K562 (cell line): Measurements from ENCODE around the gene DPM2. TPM values are rescaled to one million over a fixed set of nuclear protein-coding genes. Genes with fewer than 3 reads are reported as not detected.

Experiments
- HCFC1 ChIP-seq: IDR thresholded peaks from 2 replicates; pipeline ENCODE4 v1.6.1; 2012; ENCODE audit warnings: low read depth, low read length, improper control_type of control experiment
- HNRNPL ChIP-seq: fragments of 200-400 bp; formaldehyde crosslinking; IDR thresholded peaks from 2 replicates; pipeline ENCODE4 v1.6.1; 2017; ENCODE audit warnings: low read depth, mild to moderate bottlenecking, low read length
- JUND ChIP-seq, 2 experiments: IDR thresholded peaks; 2 replicates in 1 of 2; 3 replicates in 1 of 2; pipeline ENCODE4 v1.6.1; 2011; ENCODE audit warnings: borderline replicate concordance in 2 of 2, low read depth in 2 of 2, low read length in 2 of 2, improper control_type of control experiment in 1 of 2, missing biosample characterization in 1 of 2, missing genetic modification characterization in 1 of 2, missing genetic modification reagents in 1 of 2
- NRF1 ChIP-seq, 2 experiments: fragments of 450-650 bp; IDR thresholded peaks in 1 of 2; conservative IDR thresholded peaks in 1 of 2; 2 replicates each; pipeline ENCODE4 v1.6.1; 2014; ENCODE audit warnings: mild to moderate bottlenecking in 2 of 2
- SAFB ChIP-seq: fragments of 200-400 bp; formaldehyde crosslinking; IDR thresholded peaks from 2 replicates; pipeline ENCODE4 v1.6.1; 2017; ENCODE audit warnings: low read depth, low read length, borderline replicate concordance
- ZNF239 ChIP-seq: fragments of 250-450 bp; sonication (Bioruptor Pico); IDR thresholded peaks from 2 replicates; pipeline ENCODE4 v1.4.0; 2020; ENCODE audit warnings: mild to moderate bottlenecking
- ZNF695 ChIP-seq: fragments of 450-650 bp; formaldehyde crosslinking; IDR thresholded peaks from 2 replicates; pipeline ENCODE4 v1.4.0; 2020; ENCODE audit warnings: mild to moderate bottlenecking, moderate library complexity
- ZSCAN32 ChIP-seq: fragments of 450-650 bp; formaldehyde crosslinking; IDR thresholded peaks from 2 replicates; pipeline ENCODE4 v1.4.0; 2020; ENCODE audit warnings: mild to moderate bottlenecking, moderate library complexity
- polyA plus RNA-seq, 8 experiments: library from polyadenylated mRNA; depleted of rRNA in 4 of 8; stranded (reverse) in 5 of 8; unstranded in 3 of 8; fragments of >200 nt; fragmentation: Nextera tagmentation in 2 of 8; fragmentation: Illumina TruSeq in 1 of 8; extraction: Ambion mirVana in 2 of 8; extraction: Trizol in 1 of 8; gene quantifications; 2 replicates each; pipeline versions ENCODE4 v1.2.1 to v1.2.3, GENCODE V29; 2011 to 2014; ENCODE audit warnings: inconsistent platforms in 1 of 8, missing spikeins in 1 of 8
- total RNA-seq, 7 experiments: library from RNA; depleted of rRNA in 6 of 7; stranded (reverse); fragments of >200 nt in 6 of 7; fragmentation: Illumina TruSeq in 2 of 7; extraction: Trizol in 2 of 7; gene quantifications; 2 replicates each; pipeline versions ENCODE4 v1.2.1 to v1.2.3, GENCODE V29; 2011 to 2021; ENCODE audit warnings: low replicate concordance in 1 of 7
- TF ChIP-seq, protein P1 (sequence below): fragments of 200-600 bp; sonication (generic); IDR thresholded peaks from one replicate; pipeline ENCODE4 v1.6.1; 2012; ENCODE audit warnings: mild to moderate bottlenecking, low read depth, low read length, inconsistent platforms
- TF ChIP-seq, protein P2 (sequence below): fragments of 250-450 bp; sonication (Bioruptor Pico); IDR thresholded peaks from 2 replicates; pipeline ENCODE4 v1.5.0; 2020; ENCODE audit warnings: mild to moderate bottlenecking

Gene DPM2
- total and polyA plus RNA-seq, 9 of the 15 experiments (the other 6 are each of a cell fraction or from before 2014, with no cell fraction given) = 43.5 to 126 (median 71.1) TPM

DNA sequence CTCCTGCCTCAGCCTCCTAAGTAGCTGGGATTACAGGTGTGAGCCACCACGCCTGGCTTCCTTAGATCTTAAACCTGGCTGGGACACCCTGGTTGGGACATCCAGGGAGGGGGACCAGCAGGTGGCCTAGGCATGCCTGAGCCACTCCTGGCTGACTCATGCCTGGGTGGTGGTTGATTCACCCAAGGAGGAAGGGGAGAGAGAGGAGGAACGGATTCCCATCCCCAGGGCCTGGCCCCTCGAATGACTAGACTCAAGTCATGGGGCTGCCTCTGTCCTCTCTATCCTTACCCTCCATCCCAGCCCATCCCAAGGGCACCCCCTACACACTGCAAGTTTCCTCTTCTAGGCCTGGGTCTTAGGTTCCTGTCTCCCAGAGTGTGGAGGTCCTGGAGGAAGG lies 30.4 kb upstream of the DPM2 start (continued):
- TF ChIP-seq, protein P1, sequence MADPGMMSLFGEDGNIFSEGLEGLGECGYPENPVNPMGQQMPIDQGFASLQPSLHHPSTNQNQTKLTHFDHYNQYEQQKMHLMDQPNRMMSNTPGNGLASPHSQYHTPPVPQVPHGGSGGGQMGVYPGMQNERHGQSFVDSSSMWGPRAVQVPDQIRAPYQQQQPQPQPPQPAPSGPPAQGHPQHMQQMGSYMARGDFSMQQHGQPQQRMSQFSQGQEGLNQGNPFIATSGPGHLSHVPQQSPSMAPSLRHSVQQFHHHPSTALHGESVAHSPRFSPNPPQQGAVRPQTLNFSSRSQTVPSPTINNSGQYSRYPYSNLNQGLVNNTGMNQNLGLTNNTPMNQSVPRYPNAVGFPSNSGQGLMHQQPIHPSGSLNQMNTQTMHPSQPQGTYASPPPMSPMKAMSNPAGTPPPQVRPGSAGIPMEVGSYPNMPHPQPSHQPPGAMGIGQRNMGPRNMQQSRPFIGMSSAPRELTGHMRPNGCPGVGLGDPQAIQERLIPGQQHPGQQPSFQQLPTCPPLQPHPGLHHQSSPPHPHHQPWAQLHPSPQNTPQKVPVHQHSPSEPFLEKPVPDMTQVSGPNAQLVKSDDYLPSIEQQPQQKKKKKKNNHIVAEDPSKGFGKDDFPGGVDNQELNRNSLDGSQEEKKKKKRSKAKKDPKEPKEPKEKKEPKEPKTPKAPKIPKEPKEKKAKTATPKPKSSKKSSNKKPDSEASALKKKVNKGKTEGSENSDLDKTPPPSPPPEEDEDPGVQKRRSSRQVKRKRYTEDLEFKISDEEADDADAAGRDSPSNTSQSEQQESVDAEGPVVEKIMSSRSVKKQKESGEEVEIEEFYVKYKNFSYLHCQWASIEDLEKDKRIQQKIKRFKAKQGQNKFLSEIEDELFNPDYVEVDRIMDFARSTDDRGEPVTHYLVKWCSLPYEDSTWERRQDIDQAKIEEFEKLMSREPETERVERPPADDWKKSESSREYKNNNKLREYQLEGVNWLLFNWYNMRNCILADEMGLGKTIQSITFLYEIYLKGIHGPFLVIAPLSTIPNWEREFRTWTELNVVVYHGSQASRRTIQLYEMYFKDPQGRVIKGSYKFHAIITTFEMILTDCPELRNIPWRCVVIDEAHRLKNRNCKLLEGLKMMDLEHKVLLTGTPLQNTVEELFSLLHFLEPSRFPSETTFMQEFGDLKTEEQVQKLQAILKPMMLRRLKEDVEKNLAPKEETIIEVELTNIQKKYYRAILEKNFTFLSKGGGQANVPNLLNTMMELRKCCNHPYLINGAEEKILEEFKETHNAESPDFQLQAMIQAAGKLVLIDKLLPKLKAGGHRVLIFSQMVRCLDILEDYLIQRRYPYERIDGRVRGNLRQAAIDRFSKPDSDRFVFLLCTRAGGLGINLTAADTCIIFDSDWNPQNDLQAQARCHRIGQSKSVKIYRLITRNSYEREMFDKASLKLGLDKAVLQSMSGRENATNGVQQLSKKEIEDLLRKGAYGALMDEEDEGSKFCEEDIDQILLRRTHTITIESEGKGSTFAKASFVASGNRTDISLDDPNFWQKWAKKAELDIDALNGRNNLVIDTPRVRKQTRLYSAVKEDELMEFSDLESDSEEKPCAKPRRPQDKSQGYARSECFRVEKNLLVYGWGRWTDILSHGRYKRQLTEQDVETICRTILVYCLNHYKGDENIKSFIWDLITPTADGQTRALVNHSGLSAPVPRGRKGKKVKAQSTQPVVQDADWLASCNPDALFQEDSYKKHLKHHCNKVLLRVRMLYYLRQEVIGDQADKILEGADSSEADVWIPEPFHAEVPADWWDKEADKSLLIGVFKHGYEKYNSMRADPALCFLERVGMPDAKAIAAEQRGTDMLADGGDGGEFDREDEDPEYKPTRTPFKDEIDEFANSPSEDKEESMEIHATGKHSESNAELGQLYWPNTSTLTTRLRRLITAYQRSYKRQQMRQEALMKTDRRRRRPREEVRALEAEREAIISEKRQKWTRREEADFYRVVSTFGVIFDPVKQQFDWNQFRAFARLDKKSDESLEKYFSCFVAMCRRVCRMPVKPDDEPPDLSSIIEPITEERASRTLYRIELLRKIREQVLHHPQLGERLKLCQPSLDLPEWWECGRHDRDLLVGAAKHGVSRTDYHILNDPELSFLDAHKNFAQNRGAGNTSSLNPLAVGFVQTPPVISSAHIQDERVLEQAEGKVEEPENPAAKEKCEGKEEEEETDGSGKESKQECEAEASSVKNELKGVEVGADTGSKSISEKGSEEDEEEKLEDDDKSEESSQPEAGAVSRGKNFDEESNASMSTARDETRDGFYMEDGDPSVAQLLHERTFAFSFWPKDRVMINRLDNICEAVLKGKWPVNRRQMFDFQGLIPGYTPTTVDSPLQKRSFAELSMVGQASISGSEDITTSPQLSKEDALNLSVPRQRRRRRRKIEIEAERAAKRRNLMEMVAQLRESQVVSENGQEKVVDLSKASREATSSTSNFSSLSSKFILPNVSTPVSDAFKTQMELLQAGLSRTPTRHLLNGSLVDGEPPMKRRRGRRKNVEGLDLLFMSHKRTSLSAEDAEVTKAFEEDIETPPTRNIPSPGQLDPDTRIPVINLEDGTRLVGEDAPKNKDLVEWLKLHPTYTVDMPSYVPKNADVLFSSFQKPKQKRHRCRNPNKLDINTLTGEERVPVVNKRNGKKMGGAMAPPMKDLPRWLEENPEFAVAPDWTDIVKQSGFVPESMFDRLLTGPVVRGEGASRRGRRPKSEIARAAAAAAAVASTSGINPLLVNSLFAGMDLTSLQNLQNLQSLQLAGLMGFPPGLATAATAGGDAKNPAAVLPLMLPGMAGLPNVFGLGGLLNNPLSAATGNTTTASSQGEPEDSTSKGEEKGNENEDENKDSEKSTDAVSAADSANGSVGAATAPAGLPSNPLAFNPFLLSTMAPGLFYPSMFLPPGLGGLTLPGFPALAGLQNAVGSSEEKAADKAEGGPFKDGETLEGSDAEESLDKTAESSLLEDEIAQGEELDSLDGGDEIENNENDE = no peak
- TF ChIP-seq, protein P2, sequence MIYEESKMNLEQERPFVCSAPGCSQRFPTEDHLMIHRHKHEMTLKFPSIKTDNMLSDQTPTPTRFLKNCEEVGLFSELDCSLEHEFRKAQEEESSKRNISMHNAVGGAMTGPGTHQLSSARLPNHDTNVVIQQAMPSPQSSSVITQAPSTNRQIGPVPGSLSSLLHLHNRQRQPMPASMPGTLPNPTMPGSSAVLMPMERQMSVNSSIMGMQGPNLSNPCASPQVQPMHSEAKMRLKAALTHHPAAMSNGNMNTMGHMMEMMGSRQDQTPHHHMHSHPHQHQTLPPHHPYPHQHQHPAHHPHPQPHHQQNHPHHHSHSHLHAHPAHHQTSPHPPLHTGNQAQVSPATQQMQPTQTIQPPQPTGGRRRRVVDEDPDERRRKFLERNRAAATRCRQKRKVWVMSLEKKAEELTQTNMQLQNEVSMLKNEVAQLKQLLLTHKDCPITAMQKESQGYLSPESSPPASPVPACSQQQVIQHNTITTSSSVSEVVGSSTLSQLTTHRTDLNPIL (CRISPR knock-in tag) = no peak
- TF ChIP-seq HNRNPL = no peak
- no peak for TF ChIP-seq ZNF695 (CRISPR knock-in tag)
- TF ChIP-seq HCFC1 = no peak
- peak; percentile 73 for TF ChIP-seq JUND (IDR thresholded peaks at IDR 0.05; ENCODE audit: borderline replicate concordance, low read depth, low read length)
- TF ChIP-seq JUND (tag; IDR thresholded peaks at IDR 0.05; ENCODE audit: borderline replicate concordance, low read depth, low read length) = peak; percentile 49; the same call in 1 of the 3 replicates
- TF ChIP-seq SAFB = no peak
- TF ChIP-seq ZNF239 = no peak
- TF ChIP-seq ZSCAN32 = no peak
- TF ChIP-seq NRF1 (conservative IDR thresholded peaks at IDR 0.05 in 1 of 2, IDR thresholded peaks at IDR 0.05 in 1 of 2) = peak in 1 of 2 experiments; percentile 16; a peak in 1 of 4 replicates
